ENCODE data around the gene HAUS6. TPM values are rescaled to one million over a fixed set of nuclear protein-coding genes. Genes with fewer than 3 reads are reported as not detected.

HAUS6 gene
- total and polyA plus RNA-seq, 2 of the 4 experiments (the other 2 are of a cell fraction): 5.8 to 13.3 TPM

DNA sequence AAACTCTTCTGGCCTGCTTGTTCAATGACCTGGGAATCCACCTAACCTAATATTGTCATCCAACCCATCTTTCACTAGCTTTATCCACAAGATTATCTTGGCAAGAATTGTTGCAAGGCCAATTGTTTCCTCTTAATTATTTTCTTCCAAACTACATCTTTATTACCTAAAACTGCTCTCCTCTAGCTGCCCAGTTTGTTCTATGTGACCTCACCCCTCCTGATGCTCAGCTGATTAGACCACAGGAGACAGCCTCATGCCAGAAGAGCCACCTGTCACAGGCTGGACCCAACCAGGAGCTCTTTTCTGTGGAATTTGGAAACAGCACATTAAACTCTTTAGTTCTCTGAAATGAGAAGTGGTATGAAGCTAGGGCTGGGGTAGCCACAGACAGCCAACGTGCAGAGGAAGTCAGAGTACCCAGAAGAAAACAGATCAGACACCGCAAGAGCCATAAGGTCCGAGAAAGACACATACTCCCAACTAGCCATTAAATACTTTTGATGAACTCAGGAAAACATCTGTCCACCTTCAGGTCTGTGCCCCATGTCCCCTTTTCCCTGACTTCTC, 81.7 kb downstream of the HAUS6 start:
- Histone ChIP-seq H3K4ac (ENCODE audit: low read depth, low read length) (no peak overlapping the region), H3K9me3 (ENCODE audit: control insufficient read depth, insufficient read depth, low read length) (peaks cover 6% of the 10 kb centered on the region; the same call in 1 of the 2 replicates), H4K91ac (ENCODE audit: insufficient read depth, low read depth, low read length) (no peak overlapping the region), H3K9ac (ENCODE audit: low read depth, low read length) (no peak overlapping the region), H3K4me2 (ENCODE audit: low read depth, low read length) (no peak overlapping the region), H2BK20ac (ENCODE audit: low read depth, low read length) (no peak overlapping the region), H2AK9ac (replicated peaks; ENCODE audit: low read depth, low read length, poor library complexity) (no peak overlapping the region), H4K8ac (ENCODE audit: low read depth in 2 of 2, low read length in 2 of 2) (no peak overlapping the region), H3K4me1 (ENCODE audit: control insufficient read depth, insufficient read depth, low read length) (no peaks in the 10 kb centered on the region), H2AK5ac (ENCODE audit: low read depth, low read length) (no peak overlapping the region), H2BK15ac (ENCODE audit: low read depth, low read length) (no peak overlapping the region), H3K14ac (replicated peaks; ENCODE audit: low read depth, low read length) (no peak overlapping the region), H2BK5ac (ENCODE audit: low read depth, low read length, poor library complexity, severe bottlenecking) (no peak overlapping the region), H2AFZ (replicated peaks; ENCODE audit: low read length, poor library complexity) (no peak overlapping the region), H4K5ac (ENCODE audit: low read depth, low read length) (no peak overlapping the region), H3K27me3 (ENCODE audit: control insufficient read depth, insufficient read depth, low read length) (peaks cover 12% of the 10 kb centered on the region), H3K56ac (ENCODE audit: extremely low read depth, insufficient read depth, low read length) (no peak overlapping the region), H3K4me3 (ENCODE audit: insufficient read depth, low read depth, low read length) (no peak overlapping the region), H3K18ac (ENCODE audit: low read depth, low read length) (no peak overlapping the region), H3K9me1 (ENCODE audit: insufficient read depth, low read length) (no peaks in the 10 kb centered on the region), H4K20me1 (ENCODE audit: insufficient read depth, low read length) (no peaks in the 10 kb centered on the region), H3K79me1 (ENCODE audit: low read depth in 1 of 2, low read length in 2 of 2) (no peaks in the 10 kb centered on the region), H3K27ac (ENCODE audit: insufficient read depth, low read length) (no peak overlapping the region), H3K36me3 (ENCODE audit: control insufficient read depth, insufficient read depth, low read length) (no peaks in the 10 kb centered on the region), H2BK120ac (ENCODE audit: low read depth, low read length) (no peak overlapping the region), H3K23ac (ENCODE audit: low read depth, low read length) (no peak overlapping the region)
- dilution Hi-C loops (cut with HindIII; ENCODE audit: low sequenced_read_pairs, unreplicated experiment): no loop called here
- intact Hi-C loops (cut with micrococcal nuclease): loop anchor here (10.0 kb wide), 1 partner anchor 1496 kb away; no protein-coding TSS in a partner anchor
- no CpG with 5 or more reads among the region's 3 CpGs for WGBS, 2 experiments (ENCODE audit: extremely low coverage in 2 of 2, insufficient read length in 1 of 2)
- no peak for DNase-seq
- in situ Hi-C loops (cut with MboI; ENCODE audit: low sequenced_read_pairs): no loop called here
- ChIA-PET POLR2A (ENCODE audit: unreplicated experiment) (no interaction called here), CTCF (interaction anchor here (0.6 kb wide), 1 partner anchor 13 kb away, joined by 3 read pairs; no protein-coding TSS in a partner anchor)
- ATAC-seq (ENCODE audit: low read depth): no peak
- TF ChIP-seq MXI1 (IDR thresholded peaks at IDR 0.05; ENCODE audit: borderline replicate concordance, low read depth, low read length) (no peak), SMC3 (IDR thresholded peaks at IDR 0.05; ENCODE audit: low read depth, low read length) (no peak)
- no TSS peak for BruUV-seq (replicated peaks)

All from IMR-90 (cell line).